GM12878 (cell line): ENCODE measurements around the gene NAA20. TPM values are rescaled to one million over a fixed set of nuclear protein-coding genes. Genes with fewer than 3 reads are reported as not detected.

Source experiments
- ATAC-seq: fragments of 200-7000 bp; cut with Tn5 transposase; 3 replicates; pipeline ENCODE4 v1.9.1; 2020; ENCODE audit warnings: mild to moderate bottlenecking, moderate library complexity
- BruUV-seq: library from RNA; stranded (reverse); fragments of 400-500 nt; replicated peaks from 2 replicates; lab custom pipeline; 2021; lab: Mats Ljungman, UMichigan
- CTCF ChIA-PET: fragments of 300-600 bp; sonication (Branson Sonifier 250); formaldehyde crosslinking; extraction: SDS; loops from one replicate; lab custom pipeline; 2021; ENCODE audit warnings: inconsistent platforms; lab: Yijun Ruan, JAX
- POLR2A ChIA-PET: fragments of 350-600 bp; formaldehyde crosslinking; extraction: SDS; loops from one replicate; lab custom pipeline; 2021; ENCODE audit warnings: inconsistent platforms; lab: Charles Lee
- RAD21 ChIA-PET: fragments of 300-600 bp; sonication (Branson Sonifier 250); formaldehyde crosslinking; loops from one replicate; lab custom pipeline; 2023; ENCODE audit warnings: antibody characterized with exemption; ENCODE audit not compliant: unreplicated experiment; lab: Charles Lee
- SMC1A ChIA-PET: fragments of 300-600 bp; sonication (Branson Sonifier 250); formaldehyde crosslinking; loops from one replicate; lab custom pipeline; 2023; ENCODE audit not compliant: unreplicated experiment, uncharacterized antibody; lab: Charles Lee
- DNase-seq: peaks from one replicate; pipeline ENCODE4 v3.0.0-alpha.2; 2011; ENCODE audit warnings: low read depth, low spot score
- FAIRE-seq: peaks from 3 replicates; lab custom pipeline; 2011; peaks lifted over from hg19 to GRCh38; lab: Jason Lieb, UNC
- H2AFZ ChIP-seq: 2 replicates; pipeline ENCODE4 v1.6.0; 2011; ENCODE audit warnings: low read depth, low read length, control low read depth; ENCODE audit not compliant: control insufficient read depth
- H3K27ac ChIP-seq: 2 replicates; pipeline ENCODE4 v1.5.1; 2011; ENCODE audit warnings: control low read depth; ENCODE audit not compliant: control insufficient read depth, insufficient read depth
- H3K27me3 ChIP-seq, 2 experiments: replicated peaks in 1 of 2; 2 replicates each; pipeline versions ENCODE4 v1.6.0 to v1.6.1; 2011; ENCODE audit warnings: low read length in 1 of 2; ENCODE audit not compliant: control insufficient read depth in 2 of 2, insufficient read depth in 2 of 2
- H3K36me3 ChIP-seq, 2 experiments: 2 replicates each; pipeline ENCODE4 v1.5.1; 2011; ENCODE audit warnings: low read length in 1 of 2; ENCODE audit not compliant: control insufficient read depth in 2 of 2, insufficient read depth in 2 of 2
- H3K4me1 ChIP-seq: 2 replicates; pipeline ENCODE4 v1.6.1; 2011; ENCODE audit warnings: mild to moderate bottlenecking, low read length, moderate library complexity, mixed read lengths; ENCODE audit not compliant: control insufficient read depth, insufficient read depth
- H3K4me2 ChIP-seq: 2 replicates; pipeline ENCODE4 v1.6.0; 2011; ENCODE audit warnings: control low read depth; ENCODE audit not compliant: control insufficient read depth, insufficient read depth
- H3K4me3 ChIP-seq: fragments of 200-600 bp; sonication (generic); 2 replicates; pipeline ENCODE4 v1.5.1; 2016
- H3K79me2 ChIP-seq: 2 replicates; pipeline ENCODE4 v1.6.0; 2011; ENCODE audit warnings: low read length; ENCODE audit not compliant: control insufficient read depth, insufficient read depth
- H3K9ac ChIP-seq: 2 replicates; pipeline ENCODE4 v1.8.0; 2011; ENCODE audit warnings: low read length, control low read depth, mixed read lengths; ENCODE audit not compliant: control insufficient read depth, insufficient read depth
- H3K9me3 ChIP-seq: replicated peaks from 3 replicates; pipeline ENCODE4 v1.5.1; 2011; ENCODE audit warnings: mild to moderate bottlenecking, low read length; ENCODE audit not compliant: control insufficient read depth, insufficient read depth
- H4K20me1 ChIP-seq: 2 replicates; pipeline ENCODE4 v1.6.0; 2011; ENCODE audit not compliant: control insufficient read depth, insufficient read depth
- CREM ChIP-seq: IDR thresholded peaks from 2 replicates; pipeline ENCODE4 v1.6.1; 2014; ENCODE audit warnings: antibody characterized with exemption, low read depth
- E4F1 ChIP-seq: fragments of 450-650 bp; IDR thresholded peaks from 2 replicates; pipeline ENCODE4 v1.6.1; 2018; ENCODE audit warnings: borderline replicate concordance, mild to moderate bottlenecking; ENCODE audit not compliant: partially characterized antibody
- EED ChIP-seq: sonication (generic); IDR thresholded peaks from 2 replicates; pipeline ENCODE4 v1.6.1; 2016; ENCODE audit warnings: antibody characterized with exemption, low read depth
- PAX5 ChIP-seq: IDR thresholded peaks from 2 replicates; pipeline ENCODE4 v1.6.1; 2011; ENCODE audit warnings: low read depth, low read length, borderline replicate concordance
- POLR2A ChIP-seq: IDR thresholded peaks from 2 replicates; pipeline ENCODE4 v1.6.1; 2011; ENCODE audit warnings: low read depth, mild to moderate bottlenecking, low read length
- PRDM15 ChIP-seq: fragments of 450-650 bp; formaldehyde crosslinking; IDR thresholded peaks from 2 replicates; pipeline ENCODE4 v1.4.0; 2020; ENCODE audit warnings: mild to moderate bottlenecking, moderate library complexity
- RAD21 ChIP-seq: IDR thresholded peaks from 2 replicates; pipeline ENCODE4 v1.6.1; 2011; ENCODE audit warnings: mild to moderate bottlenecking, low read depth, low read length, moderate library complexity; ENCODE audit not compliant: insufficient read depth
- WGBS: methylation state at CpG from one replicate; pipeline ENCODE4 v1.1.6; 2016; ENCODE audit warnings: low lambda C conversion rate; ENCODE audit not compliant: insufficient replicate concordance, insufficient coverage; ENCODE audit errors: missing lambda C conversion rate; 5-methylcytosine and 5-hydroxymethylcytosine counted together
- in situ Hi-C: fragments of 300-500 bp; cut with MboI; formaldehyde crosslinking; loops from 9 replicates; pipeline ENCODE4 v1.14.3; 2018; ENCODE audit warnings: mixed read lengths
- intact Hi-C: fragments of 100-400 bp; cut with micrococcal nuclease; formaldehyde crosslinking; loops from one replicate; pipeline ENCODE4 v1.14.2; 2022; ENCODE audit not compliant: unreplicated experiment
- polyA plus RNA-seq, 11 experiments: library from polyadenylated mRNA; depleted of rRNA in 4 of 11; unstranded in 6 of 11; stranded (reverse) in 5 of 11; fragments of >200 nt; fragmentation: Nextera tagmentation in 4 of 11; fragmentation: Illumina TruSeq in 1 of 11; extraction: Ambion mirVana in 4 of 11; extraction: Trizol in 1 of 11; gene quantifications; 1 replicate in 1 of 11; 2 replicates in 10 of 11; pipeline versions ENCODE4 v1.2.1 to v1.2.3, GENCODE V29; 2011 to 2016; ENCODE audit warnings: inconsistent platforms in 2 of 11, missing spikeins in 2 of 11, low read depth in 1 of 11
- total RNA-seq, 4 experiments: library from RNA; depleted of rRNA in 3 of 4; stranded (reverse); fragments of >200 nt in 3 of 4; fragmentation: Illumina TruSeq in 1 of 4; extraction: Trizol in 1 of 4; gene quantifications; 2 replicates each; pipeline versions ENCODE4 v1.2.1 to v1.2.3, GENCODE V29; 2013 to 2021

Gene NAA20
- total and polyA plus RNA-seq, 10 of the 15 experiments (the other 5 are each of a cell fraction or from before 2014, with no cell fraction given) = 48.3 to 366 (median 89.1) TPM

GRCh38 chr20:19981031-19981451 is 36.1 kb upstream of the NAA20 start (continued):
- TF ChIP-seq E4F1 (no peak), PAX5 (no peak), EED (peak; percentile 42; the same call in 1 of the 2 replicates), POLR2A (no peak)

GRCh38 chr20:19986419-19986818 is 30.7 kb upstream of the NAA20 start:
- ChIA-PET POLR2A (interaction anchor here (1.1 kb wide), 1 partner anchor 26 kb away, joined by 3 read pairs; no protein-coding TSS in a partner anchor), SMC1A (interaction anchor here (1.2 to 2.0 kb wide), 4 partner anchors 9 to 83 kb away, joined by 3 to 8 read pairs (median 4); no protein-coding TSS in a partner anchor), CTCF (interaction anchor here (0.9 to 1.6 kb wide), 2 partner anchors 9 to 11 kb away, joined by 3 to 4 read pairs; no protein-coding TSS in a partner anchor), RAD21 (interaction anchor here (1.4 kb wide), 1 partner anchor 71 kb away, joined by 4 read pairs; no protein-coding TSS in a partner anchor)
- Histone ChIP-seq H3K4me3 (no peak overlapping the region), H3K36me3 (no peaks in the 10 kb centered on the region), H3K79me2 (no peaks in the 10 kb centered on the region), H3K9ac (no peak overlapping the region), H3K9me3 (no peaks in the 10 kb centered on the region), H4K20me1 (no peaks in the 10 kb centered on the region), H3K27me3 (0 out of 4 replicates have a peak, but pooled peaks cover 0 to 4% of the 10 kb centered on the region in 2 experiments), H3K4me2 (no peak overlapping the region), H3K27ac (no peak overlapping the region), H2AFZ (no peak overlapping the region), H3K4me1 (no peaks in the 10 kb centered on the region)
- WGBS = 8% methylated on average over 6 of the region's 6 CpGs
- BruUV-seq = no TSS peak
- no peak for FAIRE-seq
- intact Hi-C loops = no loop called here
- DNase-seq = no peak
- in situ Hi-C loops = no loop called here
- peak; percentile 49 for ATAC-seq
- peak; percentile 26; the same call in 1 of the 2 replicates for TF ChIP-seq CREM
- TF ChIP-seq PRDM15 (CRISPR knock-in tag) = no peak
- 0 out of 2 replicates have a peak, but pooled peaks have one; percentile 1 for TF ChIP-seq RAD21
